Vagina (tissue), 2 donors: ENCODE results near the gene NEUROD2.

ENCODE experiments used
- POLR2A ChIP-seq, 2 donors: fragments of 450-650 bp; IDR thresholded peaks; one replicate each; pipeline ENCODE4 v1.6.1; 2017; ENCODE audit warnings: antibody characterized with exemption in 2 of 2, mild to moderate bottlenecking in 2 of 2, moderate library complexity in 2 of 2
- POLR2AphosphoS5 ChIP-seq, 2 donors: sonication (generic); formaldehyde crosslinking; IDR thresholded peaks; one replicate each; pipeline ENCODE4 v1.9.0; 2017; ENCODE audit warnings: antibody characterized with exemption in 2 of 2, mild to moderate bottlenecking in 2 of 2, low read depth in 1 of 2; ENCODE audit not compliant: insufficient read depth in 1 of 2
- TF ChIP-seq, protein P1 (sequence below), 3 experiments: fragments of 450-650 bp in 2 of 3; fragments of 200-600 bp in 1 of 3; sonication (generic) in 1 of 3; IDR thresholded peaks; one replicate each; pipeline ENCODE4 v1.5.1; 2017 to 2019; ENCODE audit warnings: antibody characterized with exemption in 3 of 3, mild to moderate bottlenecking in 2 of 3, moderate library complexity in 2 of 3

- no peak for TF ChIP-seq POLR2AphosphoS5 (IDR thresholded peaks at IDR 0.05; ENCODE audit: insufficient read depth in 1 of 2, low read depth in 1 of 2)
- TF ChIP-seq POLR2A (IDR thresholded peaks at IDR 0.05): no peak
- TF ChIP-seq, protein P1, sequence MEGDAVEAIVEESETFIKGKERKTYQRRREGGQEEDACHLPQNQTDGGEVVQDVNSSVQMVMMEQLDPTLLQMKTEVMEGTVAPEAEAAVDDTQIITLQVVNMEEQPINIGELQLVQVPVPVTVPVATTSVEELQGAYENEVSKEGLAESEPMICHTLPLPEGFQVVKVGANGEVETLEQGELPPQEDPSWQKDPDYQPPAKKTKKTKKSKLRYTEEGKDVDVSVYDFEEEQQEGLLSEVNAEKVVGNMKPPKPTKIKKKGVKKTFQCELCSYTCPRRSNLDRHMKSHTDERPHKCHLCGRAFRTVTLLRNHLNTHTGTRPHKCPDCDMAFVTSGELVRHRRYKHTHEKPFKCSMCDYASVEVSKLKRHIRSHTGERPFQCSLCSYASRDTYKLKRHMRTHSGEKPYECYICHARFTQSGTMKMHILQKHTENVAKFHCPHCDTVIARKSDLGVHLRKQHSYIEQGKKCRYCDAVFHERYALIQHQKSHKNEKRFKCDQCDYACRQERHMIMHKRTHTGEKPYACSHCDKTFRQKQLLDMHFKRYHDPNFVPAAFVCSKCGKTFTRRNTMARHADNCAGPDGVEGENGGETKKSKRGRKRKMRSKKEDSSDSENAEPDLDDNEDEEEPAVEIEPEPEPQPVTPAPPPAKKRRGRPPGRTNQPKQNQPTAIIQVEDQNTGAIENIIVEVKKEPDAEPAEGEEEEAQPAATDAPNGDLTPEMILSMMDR (IDR thresholded peaks at IDR 0.05): no peak
These were observed 7.7 kb upstream of the NEUROD2 start for GRCh38 chr17:39615434-39615833.
